HG03139 (cell line): ENCODE data around the gene PDZD2.
"Not testable (repeated sequence)": the region's sequence is repeated elsewhere in the genome, so short reads cannot be mapped to it uniquely, and the experiment has no call there.

Experiments
- ATAC-seq: cut with Tn5 transposase; IDR thresholded peaks from one replicate; pipeline ENCODE4 v1.9.1; 2021; ENCODE audit not compliant: unreplicated experiment

Gene PDZD2

DNA sequence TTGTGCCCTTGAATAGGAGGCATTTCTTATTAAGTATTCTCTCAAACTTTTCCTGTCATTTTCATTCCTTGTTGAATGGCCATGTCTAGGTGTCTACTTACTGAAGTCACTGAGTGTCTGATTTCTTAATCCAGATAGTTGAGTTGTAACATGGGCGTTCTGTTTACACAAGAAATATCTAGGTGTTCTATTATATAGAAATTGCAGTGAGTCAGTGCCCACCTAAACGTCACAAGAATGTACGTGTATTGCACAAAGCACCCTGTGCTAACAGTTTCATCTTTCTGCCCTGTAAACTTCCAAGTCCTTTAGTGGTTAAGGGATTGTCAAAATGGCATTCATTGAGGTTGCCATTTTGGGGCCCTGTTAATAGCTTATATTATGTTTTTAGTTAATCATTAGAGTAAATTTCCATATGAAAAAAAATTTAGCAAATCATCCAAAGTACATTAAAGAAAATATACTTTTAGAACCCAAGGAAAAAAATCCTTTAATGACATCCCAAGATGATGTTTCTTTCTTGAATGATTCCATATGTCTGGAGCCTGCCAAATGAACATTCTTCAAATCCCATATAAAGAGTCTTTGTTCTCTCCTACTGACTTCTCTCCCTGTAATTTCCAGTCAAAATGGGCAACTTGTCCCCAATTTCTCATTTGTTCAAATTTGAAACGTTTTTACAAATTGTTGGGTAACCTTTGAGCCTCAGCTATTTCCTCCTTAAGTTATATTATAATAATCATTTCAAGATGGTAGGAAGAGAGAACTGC lies 421.0 kb downstream of the PDZD2 start:
- ATAC-seq = no peak

- ATAC-seq = no peak
These were observed 422.3 kb downstream of the PDZD2 start for GRCh38 chr5:32061236-32061635.

DNA sequence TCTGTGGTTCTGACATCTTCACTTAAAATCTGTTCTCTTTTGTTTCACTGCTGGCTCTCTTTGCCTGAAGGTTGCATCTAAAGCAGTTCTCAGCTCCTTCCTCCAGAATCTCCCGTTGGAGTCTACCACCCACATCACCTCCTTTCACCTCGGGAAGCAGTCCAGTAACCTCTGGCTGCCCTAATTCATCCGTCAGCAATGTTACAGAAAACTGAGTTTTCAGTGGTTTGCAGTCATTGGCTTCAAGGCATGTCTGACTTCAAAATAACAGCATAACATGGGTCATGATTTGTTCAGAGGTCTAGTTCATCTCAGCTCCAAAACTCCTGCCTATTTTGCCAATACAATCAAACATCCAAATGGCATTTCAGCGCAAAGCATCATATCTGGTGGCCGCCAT lies 427.5 kb downstream of the PDZD2 start:
- ATAC-seq = no peak

DNA sequence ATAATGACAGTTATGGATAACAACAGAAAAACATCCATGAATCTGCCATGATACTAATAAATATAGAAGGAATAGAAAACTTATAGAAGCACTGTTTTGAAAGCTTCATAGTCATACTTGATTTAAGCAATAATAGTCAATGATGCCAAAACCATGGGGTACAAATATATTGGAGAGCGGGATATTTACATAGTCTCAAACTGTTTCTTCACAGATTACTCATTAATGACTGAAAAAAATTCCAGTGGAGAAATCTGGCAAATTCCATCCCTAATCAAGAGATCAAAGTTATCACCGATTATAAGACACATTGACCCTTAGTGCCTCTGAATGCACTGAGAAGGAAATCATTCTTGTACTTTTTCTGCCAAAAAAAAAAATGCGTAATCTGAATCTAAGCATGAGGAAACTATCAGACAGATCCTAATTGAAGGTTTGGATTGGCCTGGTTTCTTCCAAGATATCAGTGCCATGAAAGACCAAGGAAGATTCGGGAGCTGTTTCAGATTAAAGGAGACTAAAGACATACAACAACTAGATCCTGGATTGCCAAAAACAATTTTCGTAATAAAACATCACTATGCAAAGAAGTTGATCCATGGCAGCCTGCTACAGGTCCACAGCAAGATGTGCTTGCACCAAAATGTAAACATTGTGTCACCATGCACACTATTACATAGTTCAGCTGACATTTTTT lies 429.0 kb downstream of the PDZD2 start:
- no peak for ATAC-seq

DNA sequence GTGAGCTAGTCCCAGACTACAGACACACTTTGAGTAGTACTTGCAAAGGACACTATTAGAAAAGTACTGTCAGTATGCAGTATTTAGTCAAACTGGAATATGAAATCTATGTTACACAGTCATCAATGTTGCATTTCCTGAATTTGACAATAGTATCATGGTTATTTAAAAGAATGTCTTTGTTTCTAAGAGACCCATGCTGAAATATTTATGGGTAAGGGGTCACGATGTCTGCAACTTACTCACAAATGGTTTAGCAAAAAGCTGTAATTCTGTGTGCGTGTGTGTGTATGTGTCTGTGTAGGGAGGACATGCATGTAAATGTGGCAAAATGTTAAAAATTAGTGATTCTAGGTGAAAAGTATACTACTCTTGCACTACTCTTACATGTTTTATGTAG lies 429.6 kb downstream of the PDZD2 start:
- no peak for ATAC-seq

GRCh38 chr5:32069396-32069795 lies 430.5 kb downstream of the PDZD2 start:
- ATAC-seq = no peak

- ATAC-seq = no peak
These were observed 432.5 kb downstream of the PDZD2 start for GRCh38 chr5:32071351-32071944.

DNA sequence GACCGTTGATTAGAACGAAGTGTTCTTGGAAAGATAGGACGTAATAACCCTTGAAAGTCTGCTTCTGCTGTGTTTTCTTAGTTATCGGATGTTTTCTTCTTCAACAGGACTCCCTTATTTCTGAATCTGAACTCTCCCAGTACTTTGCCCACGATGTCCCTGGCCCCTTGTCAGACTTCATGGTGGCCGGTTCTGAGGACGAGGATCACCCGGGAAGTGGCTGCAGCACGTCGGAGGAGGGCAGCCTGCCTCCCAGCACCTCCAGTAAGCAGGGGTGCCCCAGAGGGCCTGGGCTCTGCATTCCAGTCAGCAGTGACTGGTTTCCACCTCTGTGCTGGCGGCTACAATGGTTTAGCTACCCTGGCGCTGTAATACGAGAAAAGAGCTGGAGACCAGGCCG lies 433.1 kb downstream of the PDZD2 start:
- ATAC-seq = no peak

- no peak for ATAC-seq
These were observed 435.5 kb downstream of the PDZD2 start for GRCh38 chr5:32074401-32074800.

DNA sequence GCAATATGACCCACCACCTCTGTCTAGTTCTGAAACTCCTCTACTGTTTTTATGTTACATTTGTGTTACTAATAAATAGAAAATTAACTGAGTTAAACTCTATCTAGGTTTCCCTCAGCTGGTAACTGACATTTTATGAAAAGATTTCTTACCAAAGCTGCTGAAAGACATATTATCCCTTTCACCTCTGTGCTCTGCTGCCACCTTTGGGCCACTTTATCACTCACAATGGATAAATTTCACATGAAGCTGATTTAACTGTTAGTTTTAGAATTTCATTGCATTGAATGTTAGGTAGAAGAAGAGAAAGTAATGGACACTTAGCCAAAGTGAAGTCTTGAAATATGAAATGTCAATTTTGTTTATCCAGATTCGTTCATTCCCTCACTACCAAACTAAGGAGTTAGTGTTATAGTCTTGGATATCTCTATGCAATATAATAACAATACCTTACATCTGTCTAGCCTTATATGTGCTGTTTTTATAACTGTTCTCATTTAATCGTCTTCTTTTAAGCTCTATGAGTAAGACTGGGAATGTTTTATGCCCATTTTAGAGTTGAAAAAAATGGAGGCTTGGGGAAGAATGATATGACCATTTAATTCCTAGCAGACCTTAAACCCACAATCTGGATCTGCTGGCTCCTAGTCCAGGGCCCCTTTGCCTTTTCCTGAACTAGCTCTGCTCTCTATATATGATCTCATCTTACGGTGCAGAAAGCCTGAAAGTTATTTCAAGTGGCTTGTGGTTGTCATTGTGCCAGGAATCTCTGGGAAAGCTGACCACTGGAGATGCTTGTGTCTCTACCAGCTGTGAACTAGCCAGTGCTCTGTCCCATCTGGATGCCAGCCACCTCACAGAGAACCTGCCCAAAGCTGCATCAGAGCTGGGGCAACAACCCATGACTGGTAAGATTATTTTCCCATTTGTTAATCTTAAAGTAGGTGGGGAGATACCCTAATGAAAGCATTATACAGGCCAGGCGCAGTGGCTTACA lies 438.1 kb downstream of the PDZD2 start:
- ATAC-seq = no peak

DNA sequence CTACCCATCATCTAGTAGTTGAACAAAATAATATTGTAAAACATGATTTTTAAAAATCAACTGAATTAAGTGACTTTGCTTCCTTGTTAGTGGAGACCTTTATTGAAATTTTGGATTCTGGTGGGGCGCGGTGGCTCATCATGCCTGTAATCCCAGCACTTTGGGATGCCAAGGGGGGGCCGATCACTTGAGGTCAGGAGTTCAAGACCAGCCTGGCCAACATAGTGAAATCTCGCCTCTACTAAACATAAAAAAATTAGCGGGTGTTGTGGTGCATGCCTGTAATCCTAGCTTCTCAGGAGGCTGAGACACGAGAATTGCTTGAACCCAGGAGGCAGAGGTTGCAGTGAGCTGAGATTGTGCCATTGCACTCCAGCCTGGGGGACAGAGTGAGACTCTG lies 439.9 kb downstream of the PDZD2 start:
- not testable (repeated sequence) for ATAC-seq

- not testable (repeated sequence) for ATAC-seq
These were observed 441.6 kb downstream of the PDZD2 start for GRCh38 chr5:32080565-32080964.

DNA sequence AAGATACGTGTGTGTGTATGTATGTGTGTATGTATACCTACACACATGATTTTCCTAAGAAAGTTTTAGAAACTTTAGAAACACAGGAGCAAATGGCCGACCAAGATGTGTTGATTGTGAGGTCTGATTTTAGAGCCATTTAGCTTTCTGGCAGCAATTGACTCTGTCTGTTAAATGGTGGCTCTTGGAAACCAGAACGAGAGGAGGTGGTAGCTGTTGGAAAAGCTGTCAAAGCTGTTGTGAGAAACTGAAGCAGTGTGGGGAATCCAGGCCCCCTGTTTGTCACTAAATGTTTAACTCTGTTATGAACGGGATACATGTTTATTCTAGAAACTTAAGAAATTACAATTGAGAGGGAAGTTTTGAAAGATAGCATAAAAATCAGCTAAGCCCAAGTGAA lies 443.8 kb downstream of the PDZD2 start:
- ATAC-seq = no peak

GRCh38 chr5:32083981-32084430 lies 445.1 kb downstream of the PDZD2 start:
- no peak for ATAC-seq

- ATAC-seq = no peak
These were observed 448.5 kb downstream of the PDZD2 start for GRCh38 chr5:32087086-32088082.

- no peak for ATAC-seq
These were observed 449.3 kb downstream of the PDZD2 start for GRCh38 chr5:32088214-32088613.

DNA sequence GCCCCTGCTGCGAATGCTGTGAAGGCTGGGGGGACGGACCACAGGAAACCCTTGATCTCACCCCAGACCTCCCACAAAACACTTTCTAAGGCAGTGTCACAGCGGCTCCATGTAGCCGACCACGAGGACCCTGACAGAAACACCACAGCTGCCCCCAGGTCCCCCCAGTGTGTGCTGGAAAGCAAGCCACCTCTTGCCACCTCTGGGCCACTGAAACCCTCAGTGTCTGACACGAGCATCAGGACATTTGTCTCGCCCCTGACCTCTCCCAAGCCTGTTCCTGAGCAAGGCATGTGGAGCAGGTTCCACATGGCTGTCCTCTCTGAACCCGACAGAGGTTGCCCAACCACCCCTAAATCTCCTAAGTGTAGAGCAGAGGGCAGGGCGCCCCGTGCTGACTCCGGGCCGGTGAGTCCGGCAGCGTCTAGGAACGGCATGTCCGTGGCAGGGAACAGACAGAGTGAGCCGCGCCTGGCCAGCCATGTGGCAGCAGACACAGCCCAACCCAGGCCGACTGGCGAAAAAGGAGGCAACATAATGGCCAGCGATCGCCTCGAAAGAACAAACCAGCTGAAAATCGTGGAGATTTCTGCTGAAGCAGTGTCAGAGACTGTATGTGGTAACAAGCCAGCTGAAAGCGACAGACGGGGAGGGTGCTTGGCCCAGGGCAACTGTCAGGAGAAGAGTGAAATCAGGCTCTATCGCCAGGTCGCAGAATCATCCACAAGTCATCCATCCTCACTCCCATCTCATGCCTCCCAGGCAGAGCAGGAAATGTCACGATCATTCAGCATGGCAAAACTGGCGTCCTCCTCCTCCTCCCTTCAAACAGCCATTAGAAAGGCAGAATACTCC lies 450.4 kb downstream of the PDZD2 start:
- no peak for ATAC-seq

- ATAC-seq = no peak
These were observed 451.3 kb downstream of the PDZD2 start for GRCh38 chr5:32090026-32090754.
